ENCODE results near the gene ZNF786. TPM values are rescaled to one million over a fixed set of nuclear protein-coding genes. Genes with fewer than 3 reads are reported as not detected.

The ZNF786 gene
- total and polyA plus RNA-seq, 10 donors, result 2.8 to 10.6 (median 7.6) TPM

- TF ChIP-seq POLR2A (IDR thresholded peaks at IDR 0.05) (no peak), POLR2AphosphoS5 (IDR thresholded peaks at IDR 0.05) (no peak), CTCF (IDR thresholded peaks at IDR 0.05 in 8 of 11, conservative IDR thresholded peaks at IDR 0.05 in 3 of 11) (no peak)
Measured at GRCh38 chr7:149053384-149053783, 37.1 kb downstream of the ZNF786 start.

GRCh38 chr7:149050941-149051340, 39.6 kb downstream of the ZNF786 start:
- Histone ChIP-seq H3K27me3 (replicated peaks in 1 of 7) (no peaks in the 10 kb centered on the region), H3K27ac (no peak overlapping the region), H3K36me3 (no peaks in the 10 kb centered on the region), H3K4me1 (no peaks in the 10 kb centered on the region), H3K4me3 (no peak overlapping the region), H3K9me3 (no peaks in the 10 kb centered on the region)
- intact Hi-C loops (cut with DNase I; ENCODE audit: low total_unique reads), result no loop called here
- DNase-seq, result no peak
- no peak for TF ChIP-seq CTCF (IDR thresholded peaks at IDR 0.05 in 8 of 11, conservative IDR thresholded peaks at IDR 0.05 in 3 of 11)
- no peak for TF ChIP-seq POLR2A (IDR thresholded peaks at IDR 0.05)
- TF ChIP-seq POLR2AphosphoS5 (IDR thresholded peaks at IDR 0.05), result no peak
- 87 to 97% (median 92%) methylated on average over 3 of the region's 3 CpGs for WGBS, 5 donors

More at GRCh38 chr7:149053384-149053783, 37.1 kb downstream of the ZNF786 start:
- 84 to 95% (median 90%) methylated on average over 1 of the region's 1 CpG for WGBS, 5 donors
- no peak overlapping the region for H3K27ac ChIP-seq
- intact Hi-C loops (cut with DNase I; ENCODE audit: low total_unique reads), result no loop called here
- no peaks in the 10 kb centered on the region for H3K36me3 ChIP-seq
- H3K27me3 ChIP-seq (replicated peaks in 1 of 7), result no peaks in the 10 kb centered on the region
- H3K4me3 ChIP-seq, result no peak overlapping the region
- no peaks in the 10 kb centered on the region for H3K9me3 ChIP-seq
- DNase-seq, result no peak
- no peaks in the 10 kb centered on the region for H3K4me1 ChIP-seq

GRCh38 chr7:149048805-149049204, 41.7 kb downstream of the ZNF786 start:
- WGBS, 5 donors, result 63 to 86% (median 82%) methylated on average over 3 of the region's 3 CpGs
- H3K4me3 ChIP-seq, result no peak overlapping the region
- no peaks in the 10 kb centered on the region for H3K4me1 ChIP-seq
- TF ChIP-seq POLR2A (IDR thresholded peaks at IDR 0.05), result no peak
- TF ChIP-seq CTCF (IDR thresholded peaks at IDR 0.05 in 8 of 11, conservative IDR thresholded peaks at IDR 0.05 in 3 of 11), result no peak
- no peak for TF ChIP-seq POLR2AphosphoS5 (IDR thresholded peaks at IDR 0.05)
- no peaks in the 10 kb centered on the region for H3K27me3 ChIP-seq (replicated peaks in 1 of 7)
- H3K9me3 ChIP-seq, result no peaks in the 10 kb centered on the region
- DNase-seq, result no peak
- intact Hi-C loops (cut with DNase I; ENCODE audit: low total_unique reads), result no loop called here
- no peaks in the 10 kb centered on the region for H3K36me3 ChIP-seq
- no peak overlapping the region for H3K27ac ChIP-seq

GRCh38 chr7:149046416-149046815, 44.1 kb downstream of the ZNF786 start:
- TF ChIP-seq POLR2A (IDR thresholded peaks at IDR 0.05) (no peak), CTCF (IDR thresholded peaks at IDR 0.05 in 8 of 11, conservative IDR thresholded peaks at IDR 0.05 in 3 of 11) (no peak), POLR2AphosphoS5 (IDR thresholded peaks at IDR 0.05) (no peak)
- intact Hi-C loops (cut with DNase I; ENCODE audit: low total_unique reads), result no loop called here

More at GRCh38 chr7:149046416-149046815, 44.1 kb downstream of the ZNF786 start:
- Histone ChIP-seq H3K27me3 (replicated peaks in 1 of 7) (no peaks in the 10 kb centered on the region), H3K27ac (no peak overlapping the region), H3K4me1 (no peaks in the 10 kb centered on the region), H3K9me3 (no peaks in the 10 kb centered on the region), H3K36me3 (no peaks in the 10 kb centered on the region), H3K4me3 (no peak overlapping the region)
- DNase-seq, result no peak
- 86 to 98% (median 95%) methylated on average over 2 of the region's 2 CpGs for WGBS, 5 donors

Data from spleen (tissue), 11 donors.